Measurements from ENCODE around the gene TRIM2.
"Not testable (repeated sequence)": the region's sequence is repeated elsewhere in the genome, so short reads cannot be mapped to it uniquely, and the experiment has no call there.

- TF ChIP-seq, protein P1, sequence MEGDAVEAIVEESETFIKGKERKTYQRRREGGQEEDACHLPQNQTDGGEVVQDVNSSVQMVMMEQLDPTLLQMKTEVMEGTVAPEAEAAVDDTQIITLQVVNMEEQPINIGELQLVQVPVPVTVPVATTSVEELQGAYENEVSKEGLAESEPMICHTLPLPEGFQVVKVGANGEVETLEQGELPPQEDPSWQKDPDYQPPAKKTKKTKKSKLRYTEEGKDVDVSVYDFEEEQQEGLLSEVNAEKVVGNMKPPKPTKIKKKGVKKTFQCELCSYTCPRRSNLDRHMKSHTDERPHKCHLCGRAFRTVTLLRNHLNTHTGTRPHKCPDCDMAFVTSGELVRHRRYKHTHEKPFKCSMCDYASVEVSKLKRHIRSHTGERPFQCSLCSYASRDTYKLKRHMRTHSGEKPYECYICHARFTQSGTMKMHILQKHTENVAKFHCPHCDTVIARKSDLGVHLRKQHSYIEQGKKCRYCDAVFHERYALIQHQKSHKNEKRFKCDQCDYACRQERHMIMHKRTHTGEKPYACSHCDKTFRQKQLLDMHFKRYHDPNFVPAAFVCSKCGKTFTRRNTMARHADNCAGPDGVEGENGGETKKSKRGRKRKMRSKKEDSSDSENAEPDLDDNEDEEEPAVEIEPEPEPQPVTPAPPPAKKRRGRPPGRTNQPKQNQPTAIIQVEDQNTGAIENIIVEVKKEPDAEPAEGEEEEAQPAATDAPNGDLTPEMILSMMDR (conservative IDR thresholded peaks at IDR 0.05): not testable (repeated sequence)
- not testable (repeated sequence) for TF ChIP-seq EZH2 (IDR thresholded peaks at IDR 0.05; ENCODE audit: low read depth)
Observed at GRCh38 chr4:153203746-153204145, 497 bp upstream of the TRIM2 start.

Measured in PC-9 (cell line).